ENCODE results near the gene TMEM95. TPM values are rescaled to one million over a fixed set of nuclear protein-coding genes. Genes with fewer than 3 reads are reported as not detected.

Gene TMEM95
- total and polyA plus RNA-seq, 2 of the 8 experiments (the other 6 are each of a cell fraction or from before 2014, with no cell fraction given): not detected

DNA sequence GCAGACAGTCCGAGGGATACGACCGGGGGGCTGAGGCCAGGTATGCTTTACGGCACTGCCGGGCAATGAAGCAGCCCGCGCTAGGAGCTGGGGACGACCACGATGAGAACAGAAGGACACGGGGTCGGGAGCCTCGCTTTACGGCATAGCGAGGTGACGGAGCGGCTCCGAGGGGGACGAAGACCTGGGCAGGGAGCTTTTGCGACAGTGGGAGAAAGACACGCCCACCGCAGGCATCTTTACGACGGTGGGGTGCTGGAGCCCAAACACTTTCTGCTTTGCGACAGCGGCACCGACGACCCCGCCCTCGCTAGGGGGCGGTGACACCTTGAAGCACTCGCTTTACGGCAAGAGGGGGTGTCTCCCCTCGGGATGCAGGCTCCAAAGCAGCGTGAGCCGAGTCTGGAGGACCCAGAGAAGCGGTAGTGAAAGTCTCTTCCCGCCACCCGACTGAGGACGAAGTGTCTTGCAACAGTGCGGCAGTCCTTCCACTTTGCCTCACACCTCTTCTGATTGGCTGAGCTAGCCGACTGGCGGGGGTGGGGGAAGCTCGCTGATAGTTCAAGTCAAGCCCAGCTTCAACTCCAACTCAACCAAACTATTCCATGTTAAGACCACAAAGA, 25.5 kb upstream of the TMEM95 start (continued):
- TF ChIP-seq PHF8 (conservative IDR thresholded peaks at IDR 0.05; ENCODE audit: low read depth, low read length): peak; percentile 44; the same call in 1 of the 2 replicates
- TF ChIP-seq TEAD4 (IDR thresholded peaks at IDR 0.05; ENCODE audit: low read depth, low read length): no peak
- no peak for TF ChIP-seq SP4 (IDR thresholded peaks at IDR 0.05; ENCODE audit: low read length)
- TF ChIP-seq, protein P1, sequence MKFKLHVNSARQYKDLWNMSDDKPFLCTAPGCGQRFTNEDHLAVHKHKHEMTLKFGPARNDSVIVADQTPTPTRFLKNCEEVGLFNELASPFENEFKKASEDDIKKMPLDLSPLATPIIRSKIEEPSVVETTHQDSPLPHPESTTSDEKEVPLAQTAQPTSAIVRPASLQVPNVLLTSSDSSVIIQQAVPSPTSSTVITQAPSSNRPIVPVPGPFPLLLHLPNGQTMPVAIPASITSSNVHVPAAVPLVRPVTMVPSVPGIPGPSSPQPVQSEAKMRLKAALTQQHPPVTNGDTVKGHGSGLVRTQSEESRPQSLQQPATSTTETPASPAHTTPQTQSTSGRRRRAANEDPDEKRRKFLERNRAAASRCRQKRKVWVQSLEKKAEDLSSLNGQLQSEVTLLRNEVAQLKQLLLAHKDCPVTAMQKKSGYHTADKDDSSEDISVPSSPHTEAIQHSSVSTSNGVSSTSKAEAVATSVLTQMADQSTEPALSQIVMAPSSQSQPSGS (IDR thresholded peaks at IDR 0.05; ENCODE audit: low read length): 0 out of 2 replicates have a peak, but pooled peaks have one; percentile 41
- no peak for TF ChIP-seq MAFK (IDR thresholded peaks at IDR 0.05; ENCODE audit: low read depth, low read length)
- TF ChIP-seq, protein P2, sequence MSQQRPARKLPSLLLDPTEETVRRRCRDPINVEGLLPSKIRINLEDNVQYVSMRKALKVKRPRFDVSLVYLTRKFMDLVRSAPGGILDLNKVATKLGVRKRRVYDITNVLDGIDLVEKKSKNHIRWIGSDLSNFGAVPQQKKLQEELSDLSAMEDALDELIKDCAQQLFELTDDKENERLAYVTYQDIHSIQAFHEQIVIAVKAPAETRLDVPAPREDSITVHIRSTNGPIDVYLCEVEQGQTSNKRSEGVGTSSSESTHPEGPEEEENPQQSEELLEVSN (IDR thresholded peaks at IDR 0.05): peak; percentile 26; the same call in 1 of the 2 replicates
- no peak for TF ChIP-seq CBX8 (IDR thresholded peaks at IDR 0.05; ENCODE audit: borderline replicate concordance, low read depth, low read length)
- no peak for TF ChIP-seq SIRT6 (IDR thresholded peaks at IDR 0.05; ENCODE audit: low read length)
- TF ChIP-seq, protein P3, sequence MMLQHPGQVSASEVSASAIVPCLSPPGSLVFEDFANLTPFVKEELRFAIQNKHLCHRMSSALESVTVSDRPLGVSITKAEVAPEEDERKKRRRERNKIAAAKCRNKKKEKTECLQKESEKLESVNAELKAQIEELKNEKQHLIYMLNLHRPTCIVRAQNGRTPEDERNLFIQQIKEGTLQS (IDR thresholded peaks at IDR 0.05; ENCODE audit: insufficient read depth, low read depth, low read length): peak; percentile 93
- TF ChIP-seq RXRA (IDR thresholded peaks at IDR 0.05; ENCODE audit: insufficient read depth, low read depth, low read length): no peak
- TF ChIP-seq SP1 (IDR thresholded peaks at IDR 0.05; ENCODE audit: low read depth, low read length): no peak; the same call in 1 of the 2 replicates
- TF ChIP-seq CBX5 (IDR thresholded peaks at IDR 0.05; ENCODE audit: low read depth, low read length): no peak
- no peak for TF ChIP-seq GABPA (IDR thresholded peaks at IDR 0.05; ENCODE audit: borderline replicate concordance, insufficient read depth, low read length)
- TF ChIP-seq TBP (IDR thresholded peaks at IDR 0.05; ENCODE audit: low read depth, low read length): peak; percentile 63; the same call in 1 of the 2 replicates
- peak; percentile 25 for TF ChIP-seq KDM4A (IDR thresholded peaks at IDR 0.05; ENCODE audit: low read depth, low read length, severe bottlenecking)
- peak in 1 of 2 experiments; percentile 80; a peak in 2 of 3 replicates for TF ChIP-seq POLR2A (IDR thresholded peaks at IDR 0.05; ENCODE audit: control extremely low read depth in 1 of 2, low read depth in 2 of 2, low read length in 2 of 2)
- peak; percentile 82 for TF ChIP-seq CREB1 (IDR thresholded peaks at IDR 0.05)
- TF ChIP-seq BRCA1 (IDR thresholded peaks at IDR 0.05; ENCODE audit: low read depth, low read length): no peak
- peak; percentile 69 for TF ChIP-seq SAP30 (IDR thresholded peaks at IDR 0.05; ENCODE audit: insufficient read depth, insufficient replicate concordance, low read length)
- TF ChIP-seq TAF7 (optimal IDR thresholded peaks at IDR 0.05; ENCODE audit: borderline replicate concordance, low read depth, low read length): peak; percentile 60
- TF ChIP-seq JUN (IDR thresholded peaks at IDR 0.05; ENCODE audit: low read depth, low read length): no peak
- no peak for TF ChIP-seq SRF (IDR thresholded peaks at IDR 0.05; ENCODE audit: low read depth, low read length)
- 0 out of 2 replicates have a peak, but pooled peaks have one; percentile 6 for TF ChIP-seq CHD2 (IDR thresholded peaks at IDR 0.05; ENCODE audit: low read length)

Measured in H1 (cell line).